Activated CD8-positive, alpha-beta memory T cell treated with anti-CD3 and anti-CD28 coated beads, Interleukin-2, amount 50 U/mL, for 48 hours (primary cell): Measurements from ENCODE around the gene IL1A.
A peak's percentile ranks its signal among the peaks of the same experiment; 100 is the strongest.
"Not testable (repeated sequence)": the region's sequence is repeated elsewhere in the genome, so short reads cannot be mapped to it uniquely, and the experiment has no call there.

ENCODE experiments used
- DNase-seq: peaks from one replicate; pipeline ENCODE4 v3.0.0-alpha.2; 2020

Gene IL1A, protein sequence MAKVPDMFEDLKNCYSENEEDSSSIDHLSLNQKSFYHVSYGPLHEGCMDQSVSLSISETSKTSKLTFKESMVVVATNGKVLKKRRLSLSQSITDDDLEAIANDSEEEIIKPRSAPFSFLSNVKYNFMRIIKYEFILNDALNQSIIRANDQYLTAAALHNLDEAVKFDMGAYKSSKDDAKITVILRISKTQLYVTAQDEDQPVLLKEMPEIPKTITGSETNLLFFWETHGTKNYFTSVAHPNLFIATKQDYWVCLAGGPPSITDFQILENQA

DNA sequence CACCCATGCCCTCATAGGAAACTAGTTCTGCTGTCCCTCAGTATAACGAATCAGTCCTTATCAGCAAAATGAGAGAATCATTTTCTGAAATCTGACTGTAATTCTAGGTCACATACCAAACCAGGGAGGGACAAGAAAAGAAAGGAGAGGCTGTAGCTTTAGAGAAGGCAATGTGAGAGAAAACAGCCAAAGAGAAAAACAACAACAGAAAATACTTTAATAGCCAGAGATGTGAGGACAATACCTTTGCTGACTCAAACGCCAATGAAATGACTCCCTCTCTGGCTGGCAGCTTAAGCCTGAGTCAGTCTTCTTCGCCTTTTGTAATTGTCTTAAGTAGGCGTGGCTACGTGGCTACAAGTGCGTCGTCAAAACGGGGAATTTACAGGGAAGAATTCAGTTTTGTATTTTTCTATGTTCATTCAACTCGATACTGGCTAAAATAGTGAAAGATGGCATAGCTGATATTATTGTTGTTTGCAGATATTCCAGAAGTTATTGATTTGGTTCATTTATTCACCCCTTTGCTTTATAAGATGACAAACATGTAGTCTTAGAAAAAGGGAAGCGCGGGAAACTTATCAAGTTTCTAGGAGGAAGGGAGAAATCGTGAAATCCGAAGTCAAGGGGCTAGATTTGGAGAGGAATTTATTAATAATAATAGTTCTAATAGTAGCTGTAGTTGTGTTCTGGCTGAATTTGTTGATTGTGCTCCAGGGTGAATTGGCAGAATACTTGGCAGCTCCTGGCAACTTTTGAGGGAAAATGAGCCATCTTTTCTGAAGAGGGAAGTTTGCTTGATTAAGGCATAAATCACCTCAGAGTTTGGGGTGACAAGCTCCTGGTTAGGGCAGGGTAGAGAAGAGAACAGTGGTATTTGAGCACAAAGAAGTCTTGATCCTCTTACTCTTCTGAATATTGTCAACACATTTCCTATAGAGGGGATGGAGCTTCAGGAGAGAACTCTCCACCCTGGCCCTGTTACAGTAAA is at the start of gene IL1A:
IL1A (minus strand) TSS at position 295 of the 991 bp plus-strand sequence. CDS start 723 bp downstream, outside the sequence.
- DNase-seq, result no peak

DNA sequence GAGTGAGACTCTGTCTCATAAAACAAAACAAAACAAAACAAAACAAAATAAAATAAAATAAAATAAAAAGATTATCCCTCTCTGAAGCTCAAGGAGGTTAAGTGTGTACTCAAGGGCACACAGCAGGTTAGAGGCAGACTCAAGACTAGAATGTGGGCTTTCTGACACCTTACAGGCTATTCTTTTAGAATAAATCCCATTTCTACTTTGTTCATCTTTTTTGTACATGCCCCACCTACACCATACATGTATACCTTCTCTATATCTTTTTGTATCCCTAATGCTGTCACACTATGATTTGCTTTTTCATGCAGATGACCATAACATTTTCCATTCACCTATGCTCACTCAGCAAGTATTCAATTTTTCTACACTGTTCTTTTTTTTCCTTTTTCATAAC is 49.7 kb upstream of the IL1A start:
- DNase-seq, result no peak

DNA sequence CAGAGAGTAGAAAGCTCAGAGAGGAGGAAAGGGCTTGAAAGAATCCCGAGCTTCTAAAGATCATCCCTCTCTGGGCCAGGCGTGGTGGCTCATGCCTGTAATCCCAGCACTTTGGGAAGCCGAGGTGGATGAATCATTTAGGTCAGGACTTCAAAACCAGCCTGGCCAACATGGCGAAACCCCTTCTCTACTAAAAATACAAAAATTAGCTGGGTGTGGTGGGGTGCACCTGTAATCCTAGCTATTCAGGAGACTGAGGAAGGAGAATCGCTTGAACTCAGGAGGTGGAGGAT is 49.3 kb upstream of the IL1A start:
- not testable (repeated sequence) for DNase-seq

DNA sequence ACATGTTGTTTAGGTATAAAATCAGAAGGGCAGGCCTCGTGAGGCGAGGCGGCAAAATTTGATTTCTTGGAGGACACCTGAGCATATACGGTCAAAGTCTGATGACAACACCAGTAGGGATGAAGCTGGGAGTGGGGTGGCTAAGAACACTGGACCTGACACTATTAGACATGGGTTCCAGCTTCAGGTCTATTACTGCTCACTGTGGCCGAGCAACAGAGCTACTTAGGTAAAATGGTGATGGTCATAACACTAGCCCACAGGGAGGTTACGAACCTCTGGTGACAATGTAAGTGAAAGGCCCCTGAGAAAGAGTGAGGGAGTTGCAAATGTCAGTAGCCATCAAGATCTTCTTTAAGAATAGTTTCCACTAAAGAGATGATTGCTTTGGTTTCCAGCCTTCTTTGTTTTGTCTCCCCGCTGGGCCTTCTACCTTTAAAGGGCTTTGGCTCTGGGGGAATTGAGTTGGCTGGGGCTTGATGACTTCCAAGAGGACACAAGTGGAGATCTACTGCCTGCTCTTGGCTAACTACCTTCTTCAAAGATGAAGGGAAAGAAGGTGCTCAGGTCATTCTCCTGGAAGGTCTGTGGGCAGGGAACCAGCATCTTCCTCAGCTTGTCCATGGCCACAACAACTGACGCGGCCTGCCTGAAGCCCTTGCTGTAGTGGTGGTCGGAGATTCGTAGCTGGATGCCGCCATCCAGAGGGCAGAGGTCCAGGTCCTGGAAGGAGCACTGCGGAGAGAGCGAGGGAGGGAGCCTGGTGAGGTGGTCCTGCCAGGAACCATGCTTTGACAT is 48.7 kb upstream of the IL1A start:
- DNase-seq, result no peak

DNA sequence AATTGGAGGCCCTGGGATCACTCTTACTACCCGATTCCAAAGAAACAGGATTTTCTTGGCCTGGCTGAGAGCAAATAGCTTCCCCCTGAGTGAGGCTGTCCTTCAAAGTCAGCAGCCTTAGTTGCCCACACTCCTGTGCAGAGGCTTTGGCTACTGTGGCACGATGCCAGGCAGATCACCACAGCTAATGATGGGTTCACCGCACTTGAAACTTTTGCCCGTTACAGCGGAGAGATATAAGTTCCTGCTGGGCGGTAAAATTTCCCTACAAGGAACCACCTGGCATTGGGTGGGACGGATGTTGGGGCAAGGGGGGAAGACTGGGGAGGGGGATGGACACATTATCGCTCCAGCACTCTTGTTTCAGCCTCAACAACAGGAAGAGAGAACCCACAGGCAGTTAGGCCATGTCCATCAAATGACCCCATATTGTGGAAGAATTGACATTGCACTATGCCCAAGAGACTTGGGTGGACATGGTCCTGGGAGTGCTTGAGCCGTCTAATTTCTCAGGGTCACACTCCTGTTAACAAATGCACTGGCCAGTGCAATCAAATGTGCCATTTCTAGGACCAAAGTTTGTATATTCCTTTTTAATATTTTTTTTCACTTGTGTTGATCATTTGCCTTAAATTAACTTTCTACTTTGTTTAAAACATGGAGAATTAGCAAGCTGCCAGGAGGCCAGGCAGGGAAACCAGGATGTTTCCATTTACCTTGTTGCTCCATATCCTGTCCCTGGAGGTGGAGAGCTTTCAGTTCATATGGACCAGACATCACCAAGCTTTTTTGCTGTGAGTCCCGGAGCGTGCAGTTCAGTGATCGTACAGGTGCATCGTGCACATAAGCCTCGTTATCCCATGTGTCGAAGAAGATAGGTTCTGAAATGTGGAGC is 47.9 kb upstream of the IL1A start:
- no peak for DNase-seq

DNA sequence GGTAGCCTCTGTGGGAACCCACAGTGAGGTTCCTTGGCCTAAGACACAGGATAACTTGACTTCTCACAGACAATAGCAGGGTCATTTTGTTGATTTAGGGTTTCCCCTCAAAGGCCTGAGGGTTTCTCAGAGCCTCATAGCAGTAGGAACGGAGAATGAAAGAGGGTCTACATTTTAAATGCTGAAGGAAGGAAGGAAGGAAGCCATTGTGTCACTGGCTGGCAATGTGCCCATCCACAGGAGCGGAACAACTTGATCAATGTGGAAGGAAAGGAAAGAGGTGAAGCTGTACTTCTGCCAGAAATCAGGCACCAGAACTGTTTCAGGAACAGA is 47.2 kb upstream of the IL1A start:
- DNase-seq, result no peak

DNA sequence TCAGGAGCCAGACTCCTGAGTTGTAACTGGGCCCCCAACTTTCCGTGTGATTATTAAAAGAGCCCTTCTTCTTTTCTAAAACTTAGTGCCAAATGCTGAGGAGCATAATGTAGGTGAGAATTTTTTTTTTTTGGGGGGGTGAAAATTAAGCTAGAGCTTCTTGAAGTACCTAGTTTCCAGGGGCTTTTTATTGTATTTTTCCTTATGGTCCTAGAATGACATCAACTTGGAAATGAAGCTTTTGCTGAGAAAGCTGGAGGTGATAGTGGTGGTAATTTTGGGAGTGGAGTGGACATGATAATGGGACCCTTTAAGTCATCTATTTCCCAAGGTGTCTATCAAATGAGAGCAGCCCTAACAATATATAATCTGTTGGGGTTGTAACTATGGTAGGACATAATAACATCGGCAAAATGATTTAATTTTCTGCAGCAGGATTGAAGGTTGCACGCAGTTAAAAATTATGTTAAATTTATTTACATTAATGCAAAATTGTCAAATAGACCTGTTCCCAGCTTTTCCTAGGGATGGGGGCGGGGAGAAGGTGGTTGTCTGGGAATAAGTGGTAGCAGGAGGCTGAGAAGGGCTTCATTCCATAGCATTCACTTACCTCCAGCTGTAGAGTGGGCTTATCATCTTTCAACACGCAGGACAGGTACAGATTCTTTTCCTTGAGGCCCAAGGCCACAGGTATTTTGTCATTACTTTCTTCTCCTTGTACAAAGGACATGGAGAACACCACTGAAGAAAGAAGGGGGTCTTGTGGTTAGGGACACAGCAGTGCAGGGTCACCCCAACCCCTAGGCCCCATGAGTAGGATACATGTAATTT is 46.6 kb upstream of the IL1A start:
- DNase-seq, result no peak

DNA sequence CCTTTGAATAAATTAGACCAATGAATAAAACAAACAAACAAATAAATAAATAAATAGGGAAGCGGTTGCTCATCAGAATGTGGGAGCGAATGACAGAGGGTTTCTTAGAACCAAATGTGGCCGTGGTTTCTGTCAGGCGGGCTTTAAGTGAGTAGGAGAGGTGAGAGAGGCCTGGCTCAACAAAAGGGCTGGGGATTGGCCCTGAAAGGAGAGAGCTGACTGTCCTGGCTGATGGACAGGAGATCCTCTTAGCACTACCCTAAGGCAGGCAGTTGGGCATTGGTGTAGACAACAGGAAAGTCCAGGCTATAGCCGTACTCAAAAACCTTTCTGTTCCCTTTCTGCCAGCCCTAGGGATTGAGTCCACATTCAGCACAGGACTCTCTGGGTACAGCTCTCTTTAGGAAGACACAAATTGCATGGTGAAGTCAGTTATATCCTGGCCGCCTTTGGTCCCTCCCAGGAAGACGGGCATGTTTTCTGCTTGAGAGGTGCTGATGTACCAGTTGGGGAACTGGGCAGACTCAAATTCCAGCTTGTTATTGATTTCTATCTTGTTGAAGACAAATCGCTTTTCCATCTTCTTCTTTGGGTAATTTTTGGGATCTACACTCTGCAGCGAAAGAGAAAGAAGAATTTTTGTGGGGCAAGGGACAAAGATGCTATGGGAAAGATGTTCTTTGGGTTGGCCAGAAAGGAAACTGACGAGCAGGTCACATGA is 45.8 kb upstream of the IL1A start:
- no peak for DNase-seq

DNA sequence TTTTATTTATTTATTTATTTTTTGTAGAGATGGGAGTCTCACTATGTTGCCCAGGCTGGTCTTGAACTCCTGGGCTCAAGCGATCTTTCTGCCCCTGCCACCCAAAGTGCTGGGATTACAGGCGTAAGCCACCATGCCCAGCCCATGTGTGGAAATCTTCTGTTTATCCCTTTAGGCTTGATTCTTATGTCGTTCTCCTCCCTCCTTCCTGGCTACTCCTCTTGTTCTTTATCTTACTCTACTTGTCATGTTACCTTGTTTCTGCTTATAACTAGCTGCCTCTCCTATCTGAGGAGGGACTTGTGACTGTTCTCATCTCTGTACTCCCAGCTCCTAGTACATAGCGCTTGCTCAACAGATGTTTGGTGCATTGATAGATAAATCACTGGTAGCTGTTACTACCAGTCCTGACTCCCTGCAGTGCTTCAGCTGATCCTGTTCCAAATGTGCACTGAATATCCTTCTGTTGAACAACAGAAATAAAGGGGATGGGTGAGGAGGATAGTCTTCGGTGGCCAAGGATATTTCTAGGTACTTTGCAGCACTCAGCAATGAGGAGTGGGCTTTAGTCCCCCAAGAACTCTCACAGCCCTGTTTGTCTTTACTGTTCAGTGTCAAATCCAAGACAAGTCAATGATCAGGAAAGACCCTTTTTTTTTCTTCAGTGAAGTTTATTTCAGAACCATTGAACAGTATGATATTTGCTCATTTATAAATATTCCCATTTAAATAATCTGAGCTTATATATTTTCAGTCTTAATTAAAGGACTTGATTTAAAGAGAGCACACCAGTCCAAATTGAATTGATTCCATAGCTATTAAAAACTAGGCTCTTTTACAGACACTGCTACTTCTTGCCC is 45.0 kb upstream of the IL1A start:
- DNase-seq, result no peak

DNA sequence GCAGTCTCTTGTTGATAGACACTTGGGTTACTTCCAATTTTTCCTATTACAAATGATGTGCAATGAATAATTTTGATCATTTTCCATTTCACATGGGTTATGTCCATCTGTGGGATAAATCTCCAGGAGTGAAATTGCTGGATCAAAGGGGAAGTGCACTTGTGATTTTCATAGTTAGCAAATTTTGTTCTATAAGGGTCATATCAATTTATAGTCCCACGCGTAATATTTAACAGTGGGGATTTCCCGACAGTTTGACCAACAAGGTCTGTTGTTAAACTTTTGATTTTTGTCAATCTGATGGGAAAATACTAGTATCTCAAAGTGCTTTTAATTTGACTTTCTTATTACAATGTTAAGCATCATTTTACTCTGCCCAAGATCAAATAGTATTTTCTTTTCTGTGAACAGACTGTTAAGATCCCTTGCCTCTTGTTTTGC is 44.0 kb upstream of the IL1A start:
- no peak for DNase-seq

DNA sequence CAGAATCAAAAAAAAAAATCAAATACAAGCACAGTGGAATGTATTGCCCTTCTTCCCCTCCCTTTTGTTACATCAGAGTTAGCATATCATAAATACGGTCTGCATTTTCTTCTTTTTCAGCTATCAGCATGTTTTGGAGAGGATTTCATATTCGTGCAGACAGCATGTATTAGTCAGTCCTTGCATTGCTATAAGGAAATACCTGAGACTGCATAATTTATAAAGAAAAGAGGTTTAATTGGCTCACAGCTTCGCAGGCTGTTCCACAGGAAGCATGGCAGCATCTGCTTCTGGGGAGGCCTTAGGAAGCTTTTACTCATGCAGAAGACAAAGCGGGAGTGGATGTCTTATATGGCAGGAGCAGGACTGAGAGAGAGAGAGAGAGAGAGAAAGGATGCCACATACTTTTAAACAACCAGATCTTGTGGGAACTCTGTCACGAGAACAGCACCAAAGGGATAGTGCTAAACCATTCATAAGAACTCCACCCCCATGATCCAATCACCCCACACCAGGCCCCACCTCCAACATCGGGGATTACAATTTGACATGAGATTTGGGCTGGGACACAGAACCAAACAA is 43.4 kb upstream of the IL1A start:
- DNase-seq, result no peak

DNA sequence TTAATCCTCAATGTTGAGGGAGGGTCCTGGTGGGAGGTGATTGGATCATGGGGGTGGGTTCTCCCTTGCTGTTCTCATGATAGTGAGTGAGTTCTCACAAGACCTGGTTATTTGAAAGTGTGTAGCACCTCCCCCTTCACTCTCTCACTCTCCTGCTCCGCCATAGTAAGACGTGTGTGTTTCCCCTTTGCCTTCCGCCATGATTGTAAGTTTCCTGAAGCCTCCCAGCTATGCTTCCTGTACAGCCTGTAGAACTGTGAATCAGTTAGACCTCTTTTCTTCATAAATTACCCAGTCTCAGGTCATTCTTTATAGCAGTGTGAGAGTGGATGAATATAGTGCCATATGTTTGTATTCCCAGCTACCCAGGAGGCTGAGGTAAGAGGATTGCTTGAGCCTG is 42.7 kb upstream of the IL1A start:
- DNase-seq, result no peak

DNA sequence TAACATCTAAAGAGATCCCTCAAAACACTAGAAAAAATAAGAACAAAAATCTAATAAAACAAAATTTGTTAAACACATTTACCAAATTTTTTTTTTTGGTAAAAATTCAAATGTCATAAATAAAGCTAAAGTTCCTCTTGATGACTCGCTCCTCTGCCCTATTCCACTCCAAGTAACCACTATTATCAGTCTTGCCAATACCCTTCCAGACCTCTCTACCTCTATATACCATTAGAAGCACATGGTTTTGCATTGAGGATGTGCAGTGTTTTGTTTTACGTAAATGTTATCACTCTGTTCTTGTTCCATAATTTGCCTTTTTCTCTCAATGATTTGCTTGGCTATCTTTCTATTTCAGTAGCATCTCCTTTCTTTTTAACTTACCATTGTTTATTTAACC is 41.4 kb upstream of the IL1A start:
- DNase-seq, result no peak

DNA sequence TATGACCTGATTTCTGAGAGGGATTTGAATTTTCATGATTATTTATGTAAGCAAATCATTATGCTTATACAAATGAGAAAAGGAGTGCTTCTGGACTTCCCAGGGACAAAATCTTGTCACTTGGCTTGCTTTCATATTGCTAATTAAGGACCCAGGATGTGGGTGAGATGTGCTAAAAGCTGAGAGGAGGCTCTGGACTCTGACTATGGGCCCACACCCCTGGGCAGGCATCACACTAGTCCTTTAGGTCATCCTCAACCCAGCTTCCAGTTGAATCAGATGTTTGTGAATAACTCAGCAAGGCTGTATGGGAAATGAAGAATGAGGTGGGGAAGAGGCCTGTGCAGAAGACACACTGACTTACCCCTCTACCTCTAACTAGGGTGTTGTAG is 40.4 kb upstream of the IL1A start:
- DNase-seq, result no peak

DNA sequence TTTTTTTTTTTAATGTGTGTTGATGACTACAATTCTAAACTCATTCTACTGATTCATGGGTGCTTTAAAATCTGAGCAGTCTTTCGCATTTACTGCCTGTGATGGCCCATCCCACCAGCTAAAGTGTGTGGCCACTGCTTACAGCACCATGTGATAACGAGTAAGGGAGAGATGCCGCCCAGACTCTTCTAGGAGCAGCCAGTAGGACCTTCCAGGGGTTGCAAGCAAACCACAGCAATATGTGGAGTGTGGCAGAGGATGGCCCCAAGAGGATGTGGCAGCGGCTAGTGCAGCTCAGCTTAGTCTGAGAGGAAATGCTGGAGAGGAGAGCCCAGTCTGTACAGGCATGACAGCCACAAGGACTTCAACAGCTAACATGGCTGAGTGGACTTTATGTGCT is 37.4 kb upstream of the IL1A start:
- DNase-seq, result peak; percentile 60

DNA sequence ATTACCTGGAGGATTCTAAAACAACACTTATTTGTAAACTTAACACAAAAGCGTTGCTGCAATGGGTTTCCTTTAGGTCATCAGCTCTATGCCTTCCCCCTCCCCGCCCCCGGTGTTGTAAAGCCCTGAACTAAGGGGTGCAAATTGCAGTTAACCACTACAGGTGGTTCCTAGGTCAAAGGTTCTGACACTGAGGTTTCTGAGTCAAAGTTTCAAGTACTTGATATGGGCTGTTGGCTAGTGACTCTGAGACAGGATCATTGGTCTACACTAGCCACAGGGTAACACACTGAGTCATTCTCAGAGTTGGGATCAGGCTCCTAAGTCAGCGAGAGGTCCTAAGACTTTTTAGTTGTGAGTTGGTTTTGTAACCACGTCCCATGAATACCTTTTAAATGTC is 36.8 kb upstream of the IL1A start:
- DNase-seq, result peak; percentile 78

DNA sequence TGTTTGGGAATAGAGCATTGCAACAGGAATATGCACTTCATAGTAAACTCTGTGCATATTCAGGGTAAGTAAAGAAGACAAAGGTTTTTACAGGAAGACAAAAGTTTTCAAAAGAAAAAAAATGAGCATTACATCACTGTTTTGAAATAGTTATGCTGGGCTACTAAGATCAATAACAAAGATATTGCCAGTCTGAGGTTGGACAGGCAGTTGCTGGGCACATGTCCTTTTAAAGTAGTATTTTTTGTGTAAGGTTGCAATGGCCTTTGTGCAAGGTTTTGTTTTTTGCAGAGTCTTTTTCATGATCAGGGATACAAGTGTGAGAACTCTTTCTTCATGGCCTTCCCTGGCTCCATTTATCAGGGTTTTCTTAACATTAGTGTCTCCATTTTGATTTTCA is 36.0 kb upstream of the IL1A start:
- no peak for DNase-seq

DNA sequence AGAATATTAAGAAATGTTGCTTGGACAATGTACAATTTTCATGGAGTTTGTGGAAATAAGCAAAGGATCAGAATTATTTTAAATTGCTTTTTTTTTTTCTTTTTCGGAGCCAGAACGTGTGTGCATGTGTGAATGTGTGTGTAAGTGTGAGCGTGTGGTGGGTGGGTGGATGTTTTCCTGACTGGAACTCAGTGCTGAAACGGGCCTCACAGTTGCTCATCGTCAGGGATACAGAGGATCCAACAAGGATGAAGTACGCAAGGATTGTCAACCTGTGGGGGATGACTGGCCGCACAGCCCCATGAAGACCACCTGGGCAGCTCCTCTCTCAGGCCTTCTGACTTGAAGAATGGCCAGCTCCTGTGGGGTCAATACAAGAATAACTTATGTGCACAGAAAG is 34.8 kb upstream of the IL1A start:
- no peak for DNase-seq

DNA sequence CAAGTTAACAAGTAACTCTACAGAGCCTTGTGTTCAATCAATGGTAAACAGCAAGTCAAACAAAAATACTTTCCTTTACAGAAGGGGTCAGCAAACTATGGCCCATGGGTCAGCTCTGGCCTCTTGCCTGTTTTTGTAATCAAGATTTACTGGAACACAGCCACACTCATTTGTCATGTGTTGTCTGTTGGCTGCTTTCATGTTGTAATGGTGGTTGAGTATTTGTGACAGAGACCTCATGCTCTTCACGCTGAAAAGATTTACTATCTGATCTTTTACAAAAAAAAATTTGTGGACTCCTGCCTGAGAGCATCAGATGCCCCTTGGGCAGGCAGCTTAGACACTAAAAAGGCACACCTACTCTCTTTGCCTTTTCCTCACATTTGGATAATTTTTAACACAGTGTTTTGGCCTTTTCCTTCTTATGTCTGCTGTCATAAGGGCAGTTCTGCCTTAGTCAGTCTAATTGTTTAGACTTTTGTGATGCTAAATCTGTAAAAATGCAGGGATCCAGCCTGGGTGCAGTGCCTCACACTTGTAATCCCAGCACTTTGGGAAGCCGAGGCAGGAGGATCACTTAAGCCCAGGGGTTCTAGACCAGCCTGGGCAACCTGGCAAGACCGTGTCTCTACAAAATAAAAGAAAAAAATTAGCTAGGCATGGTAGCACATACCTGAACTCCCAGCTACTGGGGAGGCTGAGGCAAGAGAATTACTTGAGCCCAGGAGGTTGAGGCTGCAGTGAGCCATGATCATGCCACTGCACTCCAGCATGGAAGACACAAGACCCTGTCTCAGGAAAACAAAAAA is 34.0 kb upstream of the IL1A start:
- DNase-seq, result no peak
